ENCODE results near the gene MRTFA.

GRCh38 chr22:40531951-40532900 lies 104.3 kb downstream of the MRTFA start:
- TF ChIP-seq POLR2A (IDR thresholded peaks at IDR 0.05): no peak
- TF ChIP-seq CTCF (IDR thresholded peaks at IDR 0.05): no peak

Measured in lower leg skin (tissue), 3 donors.